Kasumi-1 (cell line): ENCODE results near the gene PRKAR1A.
"Not testable (repeated sequence)": the region's sequence is repeated elsewhere in the genome, so short reads cannot be mapped to it uniquely, and the experiment has no call there.

Experiments
- DNase-seq, 2 experiments: peaks; one replicate each; lab custom pipeline; 2025; lab: John Stamatoyannopoulos, UW

The PRKAR1A gene

DNA sequence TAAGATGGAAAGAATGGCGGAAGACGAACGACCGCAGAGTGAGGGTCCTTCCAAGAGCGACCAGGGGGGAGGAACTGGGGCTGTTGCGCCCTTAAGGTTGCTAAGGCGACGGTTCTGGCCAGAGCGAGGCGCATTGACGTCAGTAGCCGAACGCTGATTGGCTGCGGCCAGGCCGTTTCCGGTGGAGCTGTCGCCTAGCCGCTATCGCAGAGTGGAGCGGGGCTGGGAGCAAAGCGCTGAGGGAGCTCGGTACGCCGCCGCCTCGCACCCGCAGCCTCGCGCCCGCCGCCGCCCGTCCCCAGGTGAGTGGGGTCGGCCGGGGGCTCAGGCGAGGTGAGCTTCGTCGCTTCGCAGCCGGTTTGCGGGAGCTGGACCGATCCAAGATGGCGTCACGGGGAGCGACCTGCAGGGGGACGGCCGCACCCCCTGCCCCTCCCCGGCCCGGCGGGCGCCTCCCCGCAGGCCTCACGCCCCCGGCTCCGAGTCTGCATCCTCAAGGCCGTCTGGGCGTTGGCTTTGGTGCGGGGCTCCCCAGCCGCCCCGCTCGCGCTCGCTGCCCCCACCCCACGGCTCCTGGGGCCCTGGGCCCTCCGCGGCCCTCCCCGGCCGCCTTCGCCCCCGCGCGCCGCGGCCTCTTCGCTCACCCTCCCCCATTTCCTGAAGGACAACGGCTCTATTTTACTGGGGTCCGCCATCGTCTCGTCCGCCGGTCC is at the start of gene PRKAR1A:
PRKAR1A (plus strand) TSS at position 184 of the 713 bp plus-strand sequence. CDS start 2,970 bp downstream, outside the sequence.
- DNase-seq = peak; percentile 97

DNA sequence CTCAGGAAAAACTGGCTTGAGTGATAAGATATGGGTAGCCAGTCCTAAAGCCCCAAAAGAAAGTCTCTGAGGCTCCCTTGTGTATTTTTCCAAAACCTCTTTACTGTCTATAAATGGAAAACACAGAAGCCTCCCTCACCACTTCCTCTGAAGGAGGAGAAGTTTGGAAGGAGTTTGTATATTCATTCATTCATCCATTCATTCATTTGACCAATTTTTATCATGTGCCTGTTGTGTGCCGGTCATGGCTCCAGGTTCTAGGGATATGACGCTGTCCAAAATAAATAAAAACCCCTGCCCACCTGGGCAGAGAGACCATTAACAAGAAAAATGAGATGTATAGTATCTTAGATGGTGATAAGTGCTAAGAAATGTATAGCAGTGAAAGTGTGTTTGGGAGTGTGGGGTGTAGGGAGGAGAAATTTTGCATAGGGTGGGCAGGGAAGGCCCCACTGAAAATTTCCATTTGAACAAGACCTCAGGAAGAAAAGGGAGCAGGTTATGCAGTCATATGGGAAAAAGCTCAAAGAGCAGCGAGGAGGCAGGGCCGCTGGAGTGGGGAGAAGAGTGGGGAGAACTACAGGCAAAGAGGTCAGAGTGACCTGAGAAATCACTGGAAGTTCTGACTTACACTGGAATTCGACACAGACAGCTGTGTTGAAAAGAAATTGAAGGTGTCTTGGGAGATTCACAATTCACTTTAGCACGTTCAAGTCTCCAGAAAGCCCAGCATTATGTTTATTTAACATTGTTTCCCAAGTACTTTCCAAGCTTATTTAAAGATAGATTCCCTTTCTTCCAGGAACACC is 48.8 kb upstream of the PRKAR1A start:
- DNase-seq = no peak

GRCh38 chr17:68468334-68468733 is 43.9 kb upstream of the PRKAR1A start:
- DNase-seq = no peak

GRCh38 chr17:68468788-68469187 is 43.4 kb upstream of the PRKAR1A start:
- no peak for DNase-seq

DNA sequence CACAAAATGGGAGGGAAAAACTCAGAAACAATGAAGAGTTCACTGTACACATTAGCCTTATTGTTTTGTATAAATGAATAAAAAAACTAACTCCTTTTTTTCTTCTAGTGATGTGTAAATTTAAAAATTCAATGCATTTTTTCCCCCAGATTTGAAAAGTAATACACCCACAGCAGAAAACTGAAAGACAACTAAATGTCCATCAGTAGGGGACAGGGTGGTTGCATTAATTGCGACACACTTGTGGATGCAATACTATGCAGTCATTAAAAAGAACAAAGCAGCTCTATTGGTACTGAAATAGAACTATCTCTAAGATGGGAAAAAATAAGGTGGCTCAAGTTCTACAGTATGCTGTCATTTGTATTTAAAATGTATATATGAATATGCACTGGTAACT is 41.3 kb upstream of the PRKAR1A start:
- DNase-seq = no peak

- DNase-seq = no peak
These were observed 31.3 kb upstream of the PRKAR1A start for GRCh38 chr17:68480885-68481284.

GRCh38 chr17:68482576-68483041 is 29.6 kb upstream of the PRKAR1A start:
- no peak for DNase-seq

- DNase-seq = no peak
These were observed 27.8 kb upstream of the PRKAR1A start for GRCh38 chr17:68484458-68484857.

DNA sequence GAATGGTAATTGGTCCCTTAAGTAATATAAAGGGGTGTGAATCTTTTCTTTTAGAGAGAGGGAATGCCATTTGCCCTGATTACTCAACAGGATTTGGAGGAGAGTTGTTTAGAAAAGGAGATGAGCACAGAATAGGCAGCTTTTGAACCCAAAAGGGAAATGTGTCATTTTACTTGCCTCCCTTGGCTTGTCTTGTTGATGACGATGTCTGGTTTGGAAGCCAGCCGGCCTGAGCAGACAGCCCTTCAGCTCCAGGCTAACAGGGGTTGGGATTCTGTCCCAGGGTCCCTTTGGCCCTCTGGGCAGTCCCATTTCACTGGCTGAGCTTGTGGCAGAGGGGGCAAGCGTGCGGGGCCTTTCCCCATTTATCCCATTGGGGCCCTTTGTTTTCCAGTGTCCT is 22.3 kb upstream of the PRKAR1A start:
- no peak for DNase-seq

DNA sequence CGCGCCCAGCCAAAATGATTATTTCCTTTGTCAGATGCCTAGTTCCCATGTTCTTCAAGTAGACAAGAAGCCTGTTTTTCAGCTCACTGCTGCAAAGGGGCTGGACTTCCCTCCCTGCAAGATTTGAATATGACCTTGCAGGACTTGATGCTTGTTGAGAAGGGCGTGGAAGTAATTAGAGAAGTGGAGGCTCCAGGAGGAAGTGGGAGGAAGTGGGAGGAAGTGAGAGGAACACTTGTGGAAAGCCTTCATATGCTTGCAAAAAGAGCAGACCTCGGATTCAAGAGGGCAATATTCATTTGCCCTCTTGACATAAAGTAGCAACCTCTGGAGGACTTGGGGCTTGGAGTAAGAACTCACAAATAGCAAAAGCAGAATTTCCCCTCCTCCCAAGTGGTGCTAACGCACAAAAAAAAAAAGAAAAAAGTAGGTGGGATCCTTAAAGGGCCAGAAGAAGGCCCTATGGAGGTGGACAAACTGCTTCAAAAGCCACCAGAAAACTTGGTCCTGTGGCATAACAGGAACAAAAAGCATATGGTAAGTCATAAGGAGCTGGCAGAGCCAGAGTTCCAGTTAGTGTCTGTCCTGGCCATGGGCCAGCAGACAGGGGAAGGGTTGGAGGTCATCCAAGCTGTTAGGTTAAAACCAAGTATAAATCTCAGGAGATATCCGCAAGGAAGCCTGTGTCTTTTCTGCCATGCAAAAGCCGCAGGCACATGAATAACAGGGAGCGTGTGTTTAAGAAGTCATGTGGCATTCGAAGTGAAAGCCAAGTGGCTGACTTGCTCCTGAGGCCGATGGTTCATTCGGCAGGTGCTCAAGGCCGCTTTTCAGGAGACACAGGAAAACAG is 20.6 kb upstream of the PRKAR1A start:
- peak; percentile 97 for DNase-seq

DNA sequence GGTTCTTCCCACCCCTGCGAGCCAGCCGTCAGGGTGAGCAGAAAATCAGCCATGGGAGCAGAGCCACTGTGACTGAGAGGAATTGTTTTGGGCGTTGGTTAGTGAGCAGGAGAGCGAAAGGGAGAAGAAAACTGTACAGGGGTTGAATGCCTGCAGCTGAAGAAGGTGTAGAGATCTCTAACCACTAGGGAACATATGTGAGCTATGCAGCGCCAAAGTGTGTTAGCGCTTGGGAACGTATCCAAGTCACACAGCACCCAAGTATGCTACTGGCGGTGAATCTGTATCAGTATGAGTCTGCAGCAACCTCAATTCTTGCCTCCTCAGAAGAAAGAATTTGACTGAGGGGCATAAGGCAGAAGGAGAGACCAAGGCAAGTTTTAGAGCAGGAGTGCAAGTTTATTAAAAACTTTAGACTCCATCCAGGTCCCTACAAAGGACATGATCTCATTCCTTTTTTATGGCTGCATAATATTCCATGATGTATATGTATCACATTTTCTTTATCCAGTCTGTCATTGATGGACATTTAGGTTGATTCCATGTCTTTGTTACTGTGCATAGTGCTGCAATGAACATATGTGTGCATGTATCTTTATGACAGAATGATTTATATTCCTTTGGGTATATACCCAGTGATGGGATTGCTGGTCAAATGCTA is 19.7 kb upstream of the PRKAR1A start:
- not testable (repeated sequence) for DNase-seq

GRCh38 chr17:68495081-68495480 is 17.1 kb upstream of the PRKAR1A start:
- no peak for DNase-seq

- peak; percentile 92 to 93 for DNase-seq
These were observed 14.3 kb upstream of the PRKAR1A start for GRCh38 chr17:68497885-68498319.

DNA sequence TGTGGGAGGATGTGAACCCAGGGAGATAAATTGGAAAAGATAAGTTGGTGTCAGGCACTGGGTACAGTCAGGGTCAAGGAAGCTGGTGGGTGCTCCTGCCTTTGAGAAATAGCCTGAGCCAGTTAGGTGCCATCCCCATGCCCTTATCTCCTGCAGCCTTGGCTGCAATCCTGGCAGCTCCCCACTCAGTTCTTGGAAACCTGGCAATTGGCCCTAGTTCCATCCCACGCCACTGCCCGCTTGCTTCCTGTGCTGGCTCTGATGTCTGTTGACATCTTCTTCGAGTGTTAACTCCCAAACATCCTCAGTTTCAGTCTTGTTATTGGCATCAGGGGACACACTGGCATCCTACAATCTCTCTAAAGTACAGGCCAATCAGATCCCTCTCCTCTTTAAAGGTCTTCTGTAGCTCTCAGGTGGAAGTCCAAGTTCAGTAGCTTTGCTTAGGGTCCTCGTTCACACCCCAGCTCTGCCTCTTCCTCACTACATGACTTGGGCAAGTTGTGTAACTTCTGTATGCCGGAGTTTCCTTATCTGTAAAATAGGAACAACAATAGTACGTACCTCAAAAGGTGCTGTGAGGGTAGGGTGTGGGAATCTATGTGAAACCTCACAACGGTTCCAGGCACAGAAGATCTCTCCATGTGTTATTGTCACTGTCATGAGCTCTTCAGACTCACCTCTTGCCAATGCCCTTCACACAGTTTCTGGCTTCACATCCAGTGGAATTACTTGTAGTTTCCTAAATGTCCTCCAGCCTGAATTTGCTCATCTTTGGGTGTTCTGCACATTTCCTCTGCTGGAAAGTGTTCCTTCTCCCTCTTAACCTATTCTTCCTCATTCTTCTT is 13.5 kb upstream of the PRKAR1A start:
- no peak for DNase-seq

DNA sequence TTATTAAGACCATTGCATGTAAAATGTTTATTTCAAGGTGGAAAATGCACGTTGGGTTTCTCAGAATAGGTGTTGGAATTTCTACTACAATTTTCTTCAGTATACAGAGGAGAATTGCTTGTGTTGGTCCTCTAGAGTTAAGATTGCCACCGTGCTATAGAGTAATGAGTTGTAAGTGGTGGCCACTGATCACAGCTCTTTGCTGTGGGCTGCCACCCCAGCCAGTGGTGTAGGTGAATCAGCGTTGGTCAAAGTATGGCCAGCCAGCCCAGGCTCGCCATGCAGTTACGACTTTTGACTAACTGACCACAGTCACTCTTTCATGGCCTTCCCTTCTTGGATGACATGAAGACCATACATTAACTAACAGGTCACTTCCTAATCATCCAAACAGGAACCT is 12.6 kb upstream of the PRKAR1A start:
- DNase-seq = no peak

GRCh38 chr17:68501074-68501473 is 11.2 kb upstream of the PRKAR1A start:
- DNase-seq = no peak

- DNase-seq = no peak
These were observed 6.3 kb upstream of the PRKAR1A start for GRCh38 chr17:68505951-68506350.

GRCh38 chr17:68507576-68507975 is 4.7 kb upstream of the PRKAR1A start:
- no peak for DNase-seq

GRCh38 chr17:68509141-68510057 is 2.8 kb upstream of the PRKAR1A start:
- peak; percentile 38 to 54 for DNase-seq

GRCh38 chr17:68511254-68511670 is 968 bp upstream of the PRKAR1A start:
- no peak for DNase-seq
